H1 (cell line): ENCODE results near the gene PI4KB. TPM values are rescaled to one million over a fixed set of nuclear protein-coding genes. Genes with fewer than 3 reads are reported as not detected.

Experiments used
- ASH2L ChIP-seq: fragments of 200-600, 300-600 bp; sonication (generic); IDR thresholded peaks from one replicate; pipeline ENCODE4 v1.7.1; 2017; ENCODE audit warnings: low read length
- ATF3 ChIP-seq: IDR thresholded peaks from 2 replicates; pipeline ENCODE4 v1.6.1; 2011; ENCODE audit warnings: low read depth, mild to moderate bottlenecking, low read length; ENCODE audit not compliant: insufficient read depth
- BACH1 ChIP-seq: IDR thresholded peaks from 2 replicates; pipeline ENCODE4 v1.6.1; 2012; ENCODE audit warnings: low read length, improper control_type of control experiment
- BCL11A ChIP-seq, 2 experiments: IDR thresholded peaks; one replicate each; pipeline ENCODE4 v1.6.1; 2011; ENCODE audit warnings: low read depth in 2 of 2, low read length in 2 of 2, mild to moderate bottlenecking in 2 of 2
- CTCF ChIP-seq, 3 experiments: IDR thresholded peaks; 1 replicate in 2 of 3; 2 replicates in 1 of 3; pipeline versions ENCODE4 v1.5.1 to v1.6.1; 2011; ENCODE audit warnings: low read length in 3 of 3, mild to moderate bottlenecking in 3 of 3, inconsistent platforms in 2 of 3, low read depth in 1 of 3, moderate library complexity in 1 of 3; ENCODE audit not compliant: insufficient read depth in 1 of 3; ENCODE audit errors: control extremely low read depth in 1 of 3
- EP300 ChIP-seq, 2 experiments: IDR thresholded peaks; 1 replicate in 1 of 2; 2 replicates in 1 of 2; pipeline ENCODE4 v1.6.1; 2011 to 2012; ENCODE audit warnings: low read depth in 2 of 2, low read length in 2 of 2, mild to moderate bottlenecking in 2 of 2, borderline replicate concordance in 1 of 2, inconsistent platforms in 1 of 2, moderate library complexity in 1 of 2
- HDAC6 ChIP-seq: IDR thresholded peaks from one replicate; pipeline ENCODE4 v1.7.1; 2012; ENCODE audit warnings: low read depth, mild to moderate bottlenecking, inconsistent platforms, low read length, moderate library complexity
- JUND ChIP-seq: IDR thresholded peaks from 2 replicates; pipeline ENCODE4 v1.6.1; 2011; ENCODE audit warnings: mild to moderate bottlenecking, improper control_type of control experiment, low read length
- KDM1A ChIP-seq: fragments of 200-600, 300-600 bp; sonication (generic); IDR thresholded peaks from 2 replicates; pipeline ENCODE4 v1.7.1; 2016; ENCODE audit warnings: mild to moderate bottlenecking, low read length, borderline replicate concordance
- KDM5A ChIP-seq: fragments of 200-600 bp; IDR thresholded peaks from 2 replicates; pipeline ENCODE4 v1.7.1; 2012; ENCODE audit warnings: mild to moderate bottlenecking, low read length, inconsistent platforms, mixed read lengths
- MAFK ChIP-seq: IDR thresholded peaks from 2 replicates; pipeline ENCODE4 v1.6.1; 2012; ENCODE audit warnings: low read depth, mild to moderate bottlenecking, improper control_type of control experiment, low read length
- NRF1 ChIP-seq: IDR thresholded peaks from 2 replicates; pipeline ENCODE4 v1.6.1; 2011; ENCODE audit warnings: mild to moderate bottlenecking, low read depth, low read length, improper control_type of control experiment
- PHF8 ChIP-seq: fragments of 200-600 bp; sonication (generic); conservative IDR thresholded peaks from 2 replicates; pipeline ENCODE4 v1.7.1; 2012; ENCODE audit warnings: low read depth, mild to moderate bottlenecking, inconsistent platforms, low read length, moderate library complexity
- POLR2A ChIP-seq, 2 experiments: IDR thresholded peaks; 1 replicate in 1 of 2; 2 replicates in 1 of 2; pipeline ENCODE4 v1.6.1; 2011; ENCODE audit warnings: low read depth in 2 of 2, low read length in 2 of 2, mild to moderate bottlenecking in 2 of 2; ENCODE audit errors: control extremely low read depth in 1 of 2
- POLR2AphosphoS5 ChIP-seq: IDR thresholded peaks from 2 replicates; pipeline ENCODE4 v1.6.1; 2011; ENCODE audit warnings: low read depth, low read length
- RBBP5 ChIP-seq: IDR thresholded peaks from 2 replicates; pipeline ENCODE4 v1.7.1; 2012; ENCODE audit warnings: low read depth, mild to moderate bottlenecking, inconsistent platforms, low read length, moderate library complexity, borderline replicate concordance
- RFX5 ChIP-seq: IDR thresholded peaks from 2 replicates; pipeline ENCODE4 v1.6.1; 2011; ENCODE audit warnings: low read depth, low read length, improper control_type of control experiment, borderline replicate concordance
- SIRT6 ChIP-seq: IDR thresholded peaks from one replicate; pipeline ENCODE4 v1.7.1; 2012; ENCODE audit warnings: low read length, inconsistent platforms
- SIX5 ChIP-seq: IDR thresholded peaks from 2 replicates; pipeline ENCODE4 v1.6.1; 2011; ENCODE audit warnings: mild to moderate bottlenecking, low read depth, low read length
- SUZ12 ChIP-seq: fragments of 200-600 bp; sonication (generic); IDR thresholded peaks from 2 replicates; pipeline ENCODE4 v1.6.1; 2012; ENCODE audit warnings: mild to moderate bottlenecking, inconsistent platforms, low read length, moderate library complexity, mixed read lengths
- TAF1 ChIP-seq: IDR thresholded peaks from 2 replicates; pipeline ENCODE4 v1.6.1; 2011; ENCODE audit warnings: mild to moderate bottlenecking, low read depth, low read length
- polyA plus RNA-seq, 7 experiments: library from polyadenylated mRNA; depleted of rRNA in 3 of 7; stranded (reverse) in 5 of 7; unstranded in 2 of 7; fragments of >200 nt in 5 of 7; fragments of 200-250 nt in 2 of 7; gene quantifications; 1 replicate in 5 of 7; 2 replicates in 1 of 7; 4 replicates in 1 of 7; pipeline versions ENCODE4 v1.2.1 to v1.2.3, GENCODE V29; 2011 to 2013; ENCODE audit warnings: missing spikeins in 2 of 7, mixed read lengths in 2 of 7
- total RNA-seq: library from RNA; stranded (reverse); fragmentation: NEBNext Ultra II Directional; extraction: Animal tissue kit (Norgen Biotek cat#: 25700); gene quantifications from 2 replicates; pipeline ENCODE4 v1.2.1, GENCODE V29; 2021

The PI4KB gene
- total and polyA plus RNA-seq, 2 of the 8 experiments (the other 6 are each of a cell fraction or from before 2014, with no cell fraction given) = 30.1 to 37.1 TPM

DNA sequence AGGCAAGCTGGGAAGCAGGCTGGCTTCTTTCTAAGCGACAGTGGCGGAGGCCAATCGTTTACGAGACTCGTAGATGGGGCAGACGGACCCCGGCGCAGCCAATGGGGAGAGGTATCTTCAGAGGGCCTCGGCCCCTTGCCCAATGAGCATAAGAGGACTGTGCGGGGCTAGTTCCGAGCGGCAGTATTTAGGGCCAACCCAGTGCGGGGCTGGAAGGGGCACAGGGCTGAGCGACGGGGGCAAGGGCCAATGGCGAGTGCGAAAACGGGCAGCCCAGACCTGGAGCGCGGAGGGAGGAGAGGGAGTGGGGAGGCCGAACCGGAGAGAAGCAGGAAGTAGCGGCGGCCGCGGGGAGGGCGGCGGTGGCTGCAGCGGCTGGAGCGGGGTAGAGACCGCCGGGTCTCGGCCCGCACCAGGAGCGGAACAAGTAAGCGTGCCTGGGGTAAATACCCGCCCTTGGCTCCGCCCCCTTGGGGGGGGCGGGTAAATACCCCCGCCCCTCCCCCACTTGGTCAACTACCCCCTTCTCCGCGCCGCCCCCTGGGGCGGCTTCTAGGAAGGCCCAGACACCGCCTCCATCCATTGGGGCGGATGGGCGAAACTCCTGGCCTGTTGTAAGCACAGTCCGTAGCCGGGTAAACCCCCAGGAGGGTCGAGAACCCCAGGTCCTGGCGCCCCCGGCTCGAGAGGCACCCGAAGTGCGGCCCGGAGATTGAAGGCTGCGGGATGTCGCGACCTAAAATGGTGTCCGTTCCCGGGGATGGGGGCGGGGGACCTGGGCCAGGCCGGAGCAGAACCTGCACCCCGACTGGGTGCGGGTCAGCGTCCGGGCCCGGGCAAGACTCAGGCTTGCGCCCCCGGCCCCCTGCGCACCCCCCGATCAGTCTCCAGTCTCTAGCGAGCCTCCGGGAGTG, 45.0 kb downstream of the PI4KB start, which contains the start of gene ZNF687 (continued):
- TF ChIP-seq JUND (no peak), NRF1 (no peak), BACH1 (no peak), RFX5 (no peak; the same call in 1 of the 2 replicates), KDM5A (no peak), RBBP5 (0 out of 2 replicates have a peak, but pooled peaks have one; percentile 53), ASH2L (no peak), KDM1A (peak; percentile 40; the same call in 1 of the 2 replicates), TAF1 (peak; percentile 59; the same call in 1 of the 2 replicates), BCL11A (IDR thresholded peaks at IDR 0.05; ENCODE audit: low read depth in 2 of 2, low read length in 2 of 2) (no peak), EP300 (IDR thresholded peaks at IDR 0.05; ENCODE audit: borderline replicate concordance in 1 of 2, low read depth in 2 of 2, low read length in 2 of 2) (no peak), POLR2A (IDR thresholded peaks at IDR 0.05; ENCODE audit: control extremely low read depth in 1 of 2, low read depth in 2 of 2, low read length in 2 of 2) (no peak; a peak in 1 of 3 replicates), PHF8 (peak; percentile 61), SIRT6 (no peak), POLR2AphosphoS5 (no peak; the same call in 1 of the 2 replicates), HDAC6 (no peak), MAFK (no peak), SIX5 (no peak), CTCF (IDR thresholded peaks at IDR 0.05; ENCODE audit: control extremely low read depth in 1 of 3, insufficient read depth in 1 of 3, low read depth in 1 of 3, low read length in 3 of 3) (no peak), ATF3 (no peak), SUZ12 (no peak)
